BE2C (cell line): ENCODE data around the gene DDX50.

Source experiments
- DNase-seq: peaks from one replicate; pipeline ENCODE4 v3.0.0-alpha.2; 2020
- H3K27me3 ChIP-seq: fragments of 250-450 bp; sonication (Bioruptor Pico); 2 replicates; pipeline ENCODE4 v1.5.1; 2020; ENCODE audit warnings: mild to moderate bottlenecking
- H3K36me3 ChIP-seq: fragments of 250-450 bp; sonication (Bioruptor Pico); 2 replicates; pipeline ENCODE4 v1.5.1; 2020; ENCODE audit warnings: mild to moderate bottlenecking
- H3K4me1 ChIP-seq: fragments of 250-450 bp; sonication (Bioruptor Pico); 2 replicates; pipeline ENCODE4 v1.5.1; 2020
- H3K4me3 ChIP-seq: 2 replicates; pipeline ENCODE4 v1.5.1; 2011; ENCODE audit warnings: low read depth, low read length
- H3K9me3 ChIP-seq: fragments of 250-450 bp; sonication (Bioruptor Pico); 2 replicates; pipeline ENCODE4 v1.5.1; 2020
- CTCF ChIP-seq: IDR thresholded peaks from 2 replicates; pipeline ENCODE4 v1.5.1; 2012; ENCODE audit warnings: mild to moderate bottlenecking, low read depth, low read length

The DDX50 gene

GRCh38 chr10:68876246-68877138 lies 24.6 kb upstream of the DDX50 start:
- no peak for TF ChIP-seq CTCF
- no peak for DNase-seq
- peaks cover 5% of the 10 kb centered on the region; the same call in 1 of the 2 replicates for H3K4me1 ChIP-seq
- H3K4me3 ChIP-seq = no peak overlapping the region
- no peaks in the 10 kb centered on the region for H3K27me3 ChIP-seq
- H3K9me3 ChIP-seq = no peaks in the 10 kb centered on the region
- H3K36me3 ChIP-seq = no peaks in the 10 kb centered on the region

- H3K4me1 ChIP-seq = no peaks in the 10 kb centered on the region; the same call in 1 of the 2 replicates
- DNase-seq = no peak
- H3K36me3 ChIP-seq = no peaks in the 10 kb centered on the region
- no peak overlapping the region for H3K4me3 ChIP-seq
- H3K27me3 ChIP-seq = no peaks in the 10 kb centered on the region
- H3K9me3 ChIP-seq = no peaks in the 10 kb centered on the region
- no peak for TF ChIP-seq CTCF
Measured at GRCh38 chr10:68877482-68878110, 23.5 kb upstream of the DDX50 start.

- DNase-seq = no peak
- Histone ChIP-seq H3K9me3 (no peaks in the 10 kb centered on the region), H3K4me3 (no peak overlapping the region), H3K36me3 (no peaks in the 10 kb centered on the region), H3K27me3 (no peaks in the 10 kb centered on the region), H3K4me1 (no peaks in the 10 kb centered on the region)
- TF ChIP-seq CTCF = no peak
Measured at GRCh38 chr10:68878496-68878895, 22.6 kb upstream of the DDX50 start.

- H3K4me3 ChIP-seq = no peak overlapping the region
- H3K4me1 ChIP-seq = no peaks in the 10 kb centered on the region
- no peaks in the 10 kb centered on the region for H3K9me3 ChIP-seq
- no peaks in the 10 kb centered on the region for H3K36me3 ChIP-seq
- H3K27me3 ChIP-seq = no peaks in the 10 kb centered on the region
- TF ChIP-seq CTCF = no peak
- no peak for DNase-seq
Measured at GRCh38 chr10:68879628-68880027, 21.5 kb upstream of the DDX50 start.

GRCh38 chr10:68880181-68880580 lies 20.9 kb upstream of the DDX50 start:
- H3K9me3 ChIP-seq = no peaks in the 10 kb centered on the region
- H3K27me3 ChIP-seq = no peaks in the 10 kb centered on the region
- no peak overlapping the region for H3K4me3 ChIP-seq
- no peaks in the 10 kb centered on the region for H3K4me1 ChIP-seq
- TF ChIP-seq CTCF = no peak
- H3K36me3 ChIP-seq = no peaks in the 10 kb centered on the region
- no peak for DNase-seq

GRCh38 chr10:68895041-68895440 lies 6.1 kb upstream of the DDX50 start:
- no peak for TF ChIP-seq CTCF
- no peaks in the 10 kb centered on the region for H3K9me3 ChIP-seq
- H3K4me3 ChIP-seq = no peak overlapping the region
- no peaks in the 10 kb centered on the region for H3K4me1 ChIP-seq
- H3K27me3 ChIP-seq = no peaks in the 10 kb centered on the region
- no peaks in the 10 kb centered on the region for H3K36me3 ChIP-seq
- no peak for DNase-seq
